OCI-M1 (cell line): Measurements from ENCODE around the gene MRPL27.

Experiments
- DNase-seq: peaks from one replicate; lab custom pipeline; 2025; lab: John Stamatoyannopoulos, UW

MRPL27 gene

DNA sequence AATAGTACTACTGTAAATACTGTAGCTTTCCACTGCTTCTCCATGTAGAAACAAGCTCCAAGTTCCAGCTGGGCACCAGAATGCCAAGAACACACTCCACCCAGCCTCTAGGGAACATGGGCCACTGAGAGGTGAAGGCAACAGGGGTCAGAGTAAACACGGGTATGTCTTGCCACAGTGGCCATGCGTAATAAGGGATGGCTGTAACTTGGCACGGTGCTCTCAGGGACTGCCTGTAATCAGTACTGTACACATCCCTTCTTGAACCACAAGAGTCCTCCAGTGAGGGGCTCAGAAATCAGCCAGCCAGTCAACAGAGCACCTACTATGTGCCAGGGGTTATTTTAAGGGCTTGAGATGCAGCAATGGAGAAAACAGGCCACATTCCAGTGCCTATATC is 13.5 kb upstream of the MRPL27 start:
- no peak for DNase-seq

DNA sequence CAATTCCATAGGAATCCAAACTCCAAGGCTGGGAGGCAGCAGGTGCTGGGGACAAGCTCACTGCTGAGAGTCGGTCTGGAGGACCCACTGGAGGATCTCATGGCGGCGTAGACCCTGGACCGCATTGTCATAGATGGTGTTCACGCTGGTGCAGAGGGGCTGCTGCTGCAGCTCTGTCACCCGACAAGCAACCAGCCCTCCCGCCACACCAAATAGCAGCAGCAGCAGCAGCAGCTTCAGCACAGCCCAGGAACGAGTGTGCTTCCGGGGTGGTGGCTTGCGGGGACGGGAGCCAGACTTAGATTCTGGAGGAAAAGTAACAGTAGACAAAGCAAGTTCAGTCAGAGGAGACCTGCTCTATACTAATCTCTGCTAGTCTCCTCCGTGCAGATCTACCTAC is 9.9 kb upstream of the MRPL27 start:
- DNase-seq: no peak

DNA sequence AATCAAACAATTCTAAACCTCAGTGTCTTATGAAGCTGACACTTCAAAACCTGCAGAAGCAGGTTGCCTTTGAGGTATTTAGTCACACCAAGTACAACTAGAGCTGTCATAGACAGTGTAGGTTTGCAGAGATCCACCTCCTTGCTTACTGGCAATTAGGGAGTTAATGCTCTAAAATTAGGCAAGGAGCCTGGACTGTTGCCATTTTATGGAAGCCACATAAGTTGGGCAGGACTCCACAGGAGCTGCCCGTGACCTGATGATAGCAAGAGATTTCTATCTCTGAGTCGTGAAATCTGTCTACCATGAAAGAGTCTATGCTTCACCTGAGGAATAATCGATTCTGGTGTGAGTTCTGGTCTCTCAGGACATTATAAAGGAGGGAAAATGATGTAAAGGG is 8.9 kb upstream of the MRPL27 start:
- no peak for DNase-seq

DNA sequence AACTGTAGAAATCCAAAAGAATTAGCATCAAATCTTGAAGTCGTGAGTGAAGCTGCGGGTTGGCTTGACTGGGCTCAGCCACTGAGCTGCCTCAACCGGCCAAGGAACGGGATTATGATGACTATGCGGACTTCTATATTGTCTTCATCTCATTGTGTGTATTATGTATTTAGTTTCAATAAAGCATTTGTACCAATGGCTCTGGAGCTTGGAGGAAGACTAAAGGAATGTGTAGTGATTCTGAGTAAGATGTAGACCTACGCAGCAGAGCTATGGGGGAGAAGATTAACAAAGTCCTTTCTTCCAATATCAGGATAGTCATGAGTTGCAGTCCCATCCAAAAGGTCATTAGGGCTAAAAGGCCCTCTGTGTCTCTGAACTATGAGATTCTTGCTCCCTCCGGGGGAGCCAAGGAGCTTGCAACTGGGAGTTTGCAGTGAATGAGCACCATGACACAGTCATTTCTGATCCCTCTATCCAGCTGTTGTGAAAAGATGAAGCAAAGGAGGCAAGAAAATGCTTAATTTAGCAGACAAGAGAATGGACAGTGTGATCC is 8.4 kb upstream of the MRPL27 start:
- DNase-seq: no peak

GRCh38 chr17:50380369-50381259 is 7.6 kb upstream of the MRPL27 start:
- no peak for DNase-seq

GRCh38 chr17:50379351-50380132 is 6.6 kb upstream of the MRPL27 start:
- no peak for DNase-seq

GRCh38 chr17:50375858-50376538 is 3.0 kb upstream of the MRPL27 start:
- DNase-seq: no peak

- DNase-seq: no peak
Observed at GRCh38 chr17:50373705-50374104, 721 bp upstream of the MRPL27 start.

GRCh38 chr17:50372222-50372757 is 694 bp downstream of the MRPL27 start:
- no peak for DNase-seq

DNA sequence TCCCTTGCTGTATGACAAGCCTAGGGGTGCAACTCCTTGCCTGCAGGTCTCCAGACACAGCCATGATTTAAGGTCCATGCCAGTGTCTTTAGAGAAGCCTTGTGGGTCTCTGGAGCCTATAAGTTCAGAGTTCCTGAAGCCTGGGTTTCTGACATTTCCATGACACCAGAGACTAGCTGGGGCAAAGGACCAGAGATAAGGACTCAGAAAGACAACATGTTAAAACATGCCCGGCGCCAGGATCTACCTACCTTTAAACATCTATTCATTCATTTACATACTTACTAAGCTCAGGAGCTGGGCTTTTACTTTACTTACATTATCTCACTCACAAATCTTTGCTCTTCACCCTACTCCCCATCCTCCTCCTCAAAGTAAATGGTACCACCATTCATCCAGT is 1.5 kb downstream of the MRPL27 start:
- DNase-seq: no peak

GRCh38 chr17:50370052-50370451 is 2.9 kb downstream of the MRPL27 start:
- DNase-seq: no peak

- DNase-seq: no peak
Observed at GRCh38 chr17:50367401-50367800, 5.6 kb downstream of the MRPL27 start.

DNA sequence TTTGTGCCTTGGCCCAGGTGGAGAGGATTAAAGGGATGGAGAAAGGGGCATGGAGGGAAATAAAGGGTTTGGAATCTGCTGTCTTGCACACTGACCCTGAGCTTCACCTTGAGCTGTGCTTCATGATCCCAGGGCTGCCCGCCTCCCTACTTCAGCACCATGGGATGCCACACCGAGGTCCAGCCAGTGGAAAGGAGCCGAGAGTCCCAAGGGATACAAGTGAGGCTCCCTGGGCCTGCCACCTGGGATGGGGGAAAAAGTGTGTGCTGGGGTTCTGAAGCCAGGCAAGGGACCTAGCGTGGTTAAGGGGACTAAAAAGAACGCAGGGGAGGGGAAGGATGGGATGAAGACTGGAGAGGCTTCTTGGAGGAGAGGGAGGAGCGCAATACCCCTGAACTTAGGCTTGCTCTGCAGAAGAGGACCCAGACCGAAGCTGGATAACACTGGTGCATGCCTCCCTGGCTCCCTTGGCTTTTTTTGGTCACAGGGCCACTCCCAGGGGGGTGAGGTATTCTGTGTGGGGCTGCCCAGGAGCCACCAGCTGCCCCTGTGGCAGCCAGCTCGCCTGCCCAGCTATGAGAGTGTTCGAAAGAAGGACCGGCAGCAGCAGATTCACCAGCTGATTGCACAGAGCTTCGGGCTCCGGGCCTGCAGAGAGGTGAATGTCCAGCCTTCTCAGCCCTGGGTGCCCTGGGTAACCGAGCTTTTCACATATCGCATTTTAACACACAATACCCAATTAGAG is 7.2 kb downstream of the MRPL27 start:
- DNase-seq: no peak

GRCh38 chr17:50365165-50365564 is 7.8 kb downstream of the MRPL27 start:
- no peak for DNase-seq

DNA sequence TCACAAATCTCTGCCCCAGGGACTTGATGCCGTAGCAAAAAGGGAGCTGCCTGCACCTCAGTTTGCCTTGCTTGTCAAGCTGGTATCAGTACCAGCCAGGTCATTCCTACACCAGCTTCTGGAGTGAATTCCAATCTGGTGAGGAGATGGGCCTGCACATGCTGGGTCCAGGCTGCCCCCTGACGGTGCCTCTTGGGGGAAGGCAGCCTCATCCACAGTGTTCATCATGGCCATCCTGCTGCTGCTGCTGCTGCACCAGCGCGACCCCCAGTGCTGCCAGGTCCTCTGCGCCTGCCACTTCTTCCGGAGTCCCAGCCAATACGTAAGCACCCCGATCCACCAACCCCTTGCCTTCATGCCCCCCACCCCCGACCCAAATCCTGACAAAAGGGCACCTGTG is 8.3 kb downstream of the MRPL27 start:
- DNase-seq: no peak

DNA sequence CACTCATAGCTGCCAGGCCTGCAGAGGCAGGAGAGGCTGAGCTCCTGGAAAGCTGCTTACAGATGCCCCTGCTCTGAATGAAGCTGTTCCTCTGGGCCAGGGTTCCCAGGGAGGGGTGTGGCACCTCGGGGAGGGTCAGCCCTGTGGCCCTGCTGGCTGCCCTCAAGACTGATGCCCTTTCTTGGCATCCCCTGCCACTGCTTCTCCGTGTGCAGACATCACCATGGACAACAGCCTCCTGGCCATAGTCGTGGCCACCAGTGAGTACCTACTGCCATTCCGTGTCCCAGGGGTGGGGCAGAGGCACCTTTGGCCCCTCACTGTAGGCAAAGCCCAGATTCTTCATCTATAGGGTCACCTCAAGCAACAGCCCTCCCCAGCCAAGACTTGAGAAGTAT is 8.9 kb downstream of the MRPL27 start:
- DNase-seq: no peak

DNA sequence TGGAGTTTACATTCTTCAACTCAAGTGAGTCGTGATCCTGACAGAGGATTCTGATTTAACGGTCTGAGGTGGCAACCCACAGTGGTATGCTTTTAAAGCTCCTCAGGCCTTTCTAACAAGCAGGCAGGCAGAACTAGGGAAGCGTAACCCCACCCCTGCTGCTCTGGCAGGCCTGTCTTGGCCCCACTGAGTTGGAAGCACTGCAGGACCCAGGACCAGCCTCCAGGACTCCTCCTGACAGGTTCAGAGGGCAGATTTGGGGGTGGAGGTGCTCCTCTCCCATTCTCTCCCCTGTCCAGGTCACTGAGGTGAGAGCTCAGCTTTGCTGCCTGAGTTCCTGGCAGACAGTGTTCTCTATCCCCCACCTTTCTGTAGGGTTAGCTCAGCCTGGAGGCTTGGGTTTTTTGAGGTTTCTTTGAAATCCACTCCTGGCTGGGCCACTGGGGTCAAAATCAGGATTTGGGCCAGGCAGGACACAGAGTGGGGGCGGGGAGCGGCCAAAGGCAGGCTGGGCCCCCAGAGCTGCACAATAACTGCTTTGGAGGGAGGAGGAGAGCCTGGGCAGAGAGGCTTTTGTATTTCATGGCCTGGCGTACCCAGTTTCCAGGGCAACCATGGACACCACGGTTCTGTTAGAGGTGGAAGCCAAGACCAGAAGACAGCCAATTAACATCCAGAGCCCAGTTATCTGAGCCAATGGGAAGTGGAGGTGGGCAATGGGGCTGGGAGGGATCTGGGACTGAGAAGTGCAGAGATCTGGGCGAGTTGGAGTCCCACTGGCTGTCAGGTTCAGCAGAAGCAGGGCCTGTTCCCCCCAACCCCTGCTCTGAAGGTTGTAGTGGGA is 9.5 kb downstream of the MRPL27 start:
- DNase-seq: no peak

DNA sequence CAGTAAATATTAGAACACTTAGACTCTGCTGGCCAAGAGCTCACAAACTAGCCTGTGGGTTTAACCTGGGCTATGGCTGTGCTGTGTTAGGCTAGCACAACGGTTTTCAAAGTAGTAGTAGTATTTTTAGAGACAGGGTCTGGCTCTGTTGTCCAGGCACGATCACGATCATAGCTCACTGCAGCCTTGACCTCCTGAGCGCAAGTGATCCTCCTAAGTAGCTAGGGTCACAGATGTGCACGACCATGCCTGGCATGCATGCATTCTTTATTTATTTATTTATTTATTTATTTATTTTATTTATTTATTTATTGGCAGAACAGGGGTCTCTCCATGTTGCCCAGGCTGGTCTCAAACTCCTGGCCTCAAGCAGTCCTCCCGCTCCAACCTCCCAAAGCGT is 10.3 kb downstream of the MRPL27 start:
- no peak for DNase-seq

- DNase-seq: peak; percentile 90
Observed at GRCh38 chr17:50361561-50362480, 11.2 kb downstream of the MRPL27 start.
